22Rv1 (cell line): ENCODE data around the gene PKIB.

Experiments
- CTCF ChIP-seq: fragments of 450-650 bp; IDR thresholded peaks from 2 replicates; pipeline ENCODE4 v1.5.1; 2017; ENCODE audit warnings: mild to moderate bottlenecking
- ZFX ChIP-seq: fragments of 450-650 bp; IDR thresholded peaks from 2 replicates; pipeline ENCODE4 v1.6.1; 2017; ENCODE audit warnings: antibody characterized with exemption, borderline replicate concordance

- TF ChIP-seq CTCF = no peak
- no peak for TF ChIP-seq ZFX
Observed at GRCh38 chr6:122631571-122632249, 21.5 kb downstream of the PKIB start.
